8988T (cell line): ENCODE data around the gene CIDEB.
A peak's percentile ranks its signal among the peaks of the same experiment; 100 is the strongest.

Experiments used
- DNase-seq: peaks from one replicate; pipeline ENCODE4 v3.0.0; 2011

CIDEB gene

GRCh38 chr14:24311837-24312615 is 4.2 kb upstream of the CIDEB start:
- DNase-seq = no peak

GRCh38 chr14:24310646-24311604 is 3.1 kb upstream of the CIDEB start, which contains the start of gene LTB4R:
Gene LTB4R (plus strand): TSS chr14:24311502. CDS start chr14:24315652, 4,150 bp downstream.
- DNase-seq = no peak

- DNase-seq = no peak
Measured at GRCh38 chr14:24310265-24310645, 2.5 kb upstream of the CIDEB start.

GRCh38 chr14:24309538-24310264 is 1.9 kb upstream of the CIDEB start, which contains the start of gene LTB4R2:
Gene LTB4R2 (plus strand): TSS chr14:24310140. CDS start chr14:24310665, 525 bp downstream.
- DNase-seq = no peak

- no peak for DNase-seq
Measured at GRCh38 chr14:24308342-24309124, 756 bp upstream of the CIDEB start.

- no peak for DNase-seq
Measured at GRCh38 chr14:24307156-24307574, 612 bp downstream of the CIDEB start.

- no peak for DNase-seq
Measured at GRCh38 chr14:24304019-24304387, 3.8 kb downstream of the CIDEB start.

- DNase-seq = no peak
Measured at GRCh38 chr14:24300326-24300980, 7.3 kb downstream of the CIDEB start.

GRCh38 chr14:24299255-24300191 is 8.3 kb downstream of the CIDEB start, which contains the start of the genes DHRS1 and NOP9:
Gene DHRS1 (minus strand): TSS chr14:24299780. CDS start chr14:24299106, 674 bp downstream.
Gene NOP9 (plus strand): TSS chr14:24299850. CDS start chr14:24299955, 105 bp downstream.
- DNase-seq = peak; percentile 75

GRCh38 chr14:24298892-24299254 is 8.9 kb downstream of the CIDEB start:
- no peak for DNase-seq

- DNase-seq = no peak
Measured at GRCh38 chr14:24297190-24297964, 10.4 kb downstream of the CIDEB start.

GRCh38 chr14:24296341-24297157 is 11.2 kb downstream of the CIDEB start:
- peak; percentile 56 for DNase-seq

GRCh38 chr14:24293525-24293924 is 14.3 kb downstream of the CIDEB start:
- no peak for DNase-seq

GRCh38 chr14:24292118-24292807 is 15.5 kb downstream of the CIDEB start:
- no peak for DNase-seq

GRCh38 chr14:24291446-24292117 is 16.2 kb downstream of the CIDEB start:
- DNase-seq = no peak

GRCh38 chr14:24290746-24291145 is 17.0 kb downstream of the CIDEB start:
- no peak for DNase-seq

- no peak for DNase-seq
Measured at GRCh38 chr14:24289649-24290280, 18.0 kb downstream of the CIDEB start.
